GM21825 (cell line): ENCODE measurements around the gene HECTD1.
"Not testable (repeated sequence)": the region's sequence is repeated elsewhere in the genome, so short reads cannot be mapped to it uniquely, and the experiment has no call there.

ENCODE experiments used
- ATAC-seq: cut with Tn5 transposase; IDR thresholded peaks from one replicate; pipeline ENCODE4 v1.9.1; 2021; ENCODE audit warnings: mild to moderate bottlenecking, moderate library complexity; ENCODE audit not compliant: unreplicated experiment

Gene HECTD1

GRCh38 chr14:31207755-31208545 is at the start of gene HECTD1:
TSS of gene HECTD1 (minus strand) at chr14:31207793. CDS start at chr14:31205936, 1,857 bp downstream.
- ATAC-seq, result peak; percentile 73

GRCh38 chr14:31257244-31257553 is 49.6 kb upstream of the HECTD1 start:
- ATAC-seq, result no peak

- no peak for ATAC-seq
These were observed 49.1 kb upstream of the HECTD1 start for GRCh38 chr14:31256534-31257243.

GRCh38 chr14:31255918-31256317 is 48.3 kb upstream of the HECTD1 start:
- ATAC-seq, result not testable (repeated sequence)

GRCh38 chr14:31255286-31255685 is 47.7 kb upstream of the HECTD1 start:
- no peak for ATAC-seq

GRCh38 chr14:31253746-31254471 is 46.3 kb upstream of the HECTD1 start:
- no peak for ATAC-seq

GRCh38 chr14:31252865-31253264 is 45.3 kb upstream of the HECTD1 start:
- ATAC-seq, result no peak

GRCh38 chr14:31251028-31251958 is 43.7 kb upstream of the HECTD1 start:
- ATAC-seq, result no peak

- ATAC-seq, result no peak
These were observed 37.0 kb upstream of the HECTD1 start for GRCh38 chr14:31244626-31245025.

- ATAC-seq, result no peak
These were observed 36.3 kb upstream of the HECTD1 start for GRCh38 chr14:31243860-31244259.

- not testable (repeated sequence) for ATAC-seq
These were observed 34.8 kb upstream of the HECTD1 start for GRCh38 chr14:31242161-31242940.

GRCh38 chr14:31241450-31242114 is 34.0 kb upstream of the HECTD1 start:
- no peak for ATAC-seq

- ATAC-seq, result no peak
These were observed 32.1 kb upstream of the HECTD1 start for GRCh38 chr14:31239741-31240140.

GRCh38 chr14:31235462-31235861 is 27.9 kb upstream of the HECTD1 start:
- ATAC-seq, result no peak

- ATAC-seq, result no peak
These were observed 24.5 kb upstream of the HECTD1 start for GRCh38 chr14:31232081-31232480.

GRCh38 chr14:31231272-31231671 is 23.7 kb upstream of the HECTD1 start:
- ATAC-seq, result not testable (repeated sequence)

GRCh38 chr14:31230573-31230958 is 23.0 kb upstream of the HECTD1 start:
- no peak for ATAC-seq

GRCh38 chr14:31229638-31230572 is 22.3 kb upstream of the HECTD1 start:
- no peak for ATAC-seq
